Measurements from ENCODE around the gene CYTIP. TPM values are rescaled to one million over a fixed set of nuclear protein-coding genes. Genes with fewer than 3 reads are reported as not detected.

Gene CYTIP
- total RNA-seq, 4 donors from 2014 or later = 2.6 to 14.1 (median 3.4) TPM

DNA sequence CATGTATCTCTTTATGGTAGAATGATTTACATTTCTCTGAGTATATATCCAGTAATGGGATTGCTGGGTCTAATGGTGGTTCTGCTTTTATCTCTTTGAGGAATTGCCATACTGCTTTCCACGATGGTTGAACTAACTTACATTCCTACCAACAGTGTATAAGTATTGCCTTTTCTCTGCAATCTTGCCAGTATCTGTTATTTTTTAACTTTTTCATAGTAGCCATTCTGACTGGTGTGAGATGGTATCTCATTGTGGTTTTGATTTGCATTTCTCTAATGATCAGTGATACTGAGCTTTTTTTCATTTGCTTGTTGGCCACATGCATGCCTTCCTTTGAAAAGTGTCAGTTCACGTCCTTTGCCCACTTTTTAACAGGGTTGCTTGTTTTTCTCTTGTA is 55.1 kb downstream of the CYTIP start:
- intact Hi-C loops (cut with DNase I) = no loop called here
- Histone ChIP-seq H3K27ac (replicated peaks in 1 of 4) (no peak overlapping the region), H3K27me3 (no peaks in the 10 kb centered on the region), H3K36me3 (no peaks in the 10 kb centered on the region), H3K4me3 (no peak overlapping the region), H3K4me1 (no peaks in the 10 kb centered on the region), H3K9me3 (no peaks in the 10 kb centered on the region)
- 95% methylated on average over 2 of the region's 2 CpGs for WGBS
- no peak for DNase-seq (ENCODE audit: extremely low spot score)
- TF ChIP-seq POLR2AphosphoS5 (IDR thresholded peaks at IDR 0.05) = no peak
- TF ChIP-seq, protein P1, sequence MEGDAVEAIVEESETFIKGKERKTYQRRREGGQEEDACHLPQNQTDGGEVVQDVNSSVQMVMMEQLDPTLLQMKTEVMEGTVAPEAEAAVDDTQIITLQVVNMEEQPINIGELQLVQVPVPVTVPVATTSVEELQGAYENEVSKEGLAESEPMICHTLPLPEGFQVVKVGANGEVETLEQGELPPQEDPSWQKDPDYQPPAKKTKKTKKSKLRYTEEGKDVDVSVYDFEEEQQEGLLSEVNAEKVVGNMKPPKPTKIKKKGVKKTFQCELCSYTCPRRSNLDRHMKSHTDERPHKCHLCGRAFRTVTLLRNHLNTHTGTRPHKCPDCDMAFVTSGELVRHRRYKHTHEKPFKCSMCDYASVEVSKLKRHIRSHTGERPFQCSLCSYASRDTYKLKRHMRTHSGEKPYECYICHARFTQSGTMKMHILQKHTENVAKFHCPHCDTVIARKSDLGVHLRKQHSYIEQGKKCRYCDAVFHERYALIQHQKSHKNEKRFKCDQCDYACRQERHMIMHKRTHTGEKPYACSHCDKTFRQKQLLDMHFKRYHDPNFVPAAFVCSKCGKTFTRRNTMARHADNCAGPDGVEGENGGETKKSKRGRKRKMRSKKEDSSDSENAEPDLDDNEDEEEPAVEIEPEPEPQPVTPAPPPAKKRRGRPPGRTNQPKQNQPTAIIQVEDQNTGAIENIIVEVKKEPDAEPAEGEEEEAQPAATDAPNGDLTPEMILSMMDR (IDR thresholded peaks at IDR 0.05) = no peak
- no peak for TF ChIP-seq POLR2A (IDR thresholded peaks at IDR 0.05; ENCODE audit: low read depth)

DNA sequence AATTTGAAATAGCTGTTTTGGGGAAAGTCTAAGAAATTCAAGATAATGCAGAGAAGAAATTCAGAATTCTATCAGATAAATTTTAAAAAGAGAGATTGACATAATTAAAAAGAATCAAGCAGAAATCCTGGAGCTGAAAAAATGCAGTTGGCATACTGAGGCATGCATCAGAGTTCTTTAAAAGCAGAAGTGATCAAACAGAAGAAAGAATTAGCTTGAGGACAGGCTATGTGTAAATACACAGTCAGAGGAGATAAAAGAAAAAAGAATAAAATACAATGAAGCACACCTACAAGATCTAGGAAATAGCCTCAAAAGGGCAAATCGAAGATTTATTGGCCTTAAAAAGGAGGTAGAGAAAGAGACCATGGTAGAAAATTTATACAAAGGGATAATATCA is 57.1 kb downstream of the CYTIP start:
- WGBS = 81% methylated on average over 1 of the region's 1 CpG
- TF ChIP-seq POLR2A (IDR thresholded peaks at IDR 0.05; ENCODE audit: low read depth) = no peak
- TF ChIP-seq, protein P1 (IDR thresholded peaks at IDR 0.05) = no peak

DNA sequence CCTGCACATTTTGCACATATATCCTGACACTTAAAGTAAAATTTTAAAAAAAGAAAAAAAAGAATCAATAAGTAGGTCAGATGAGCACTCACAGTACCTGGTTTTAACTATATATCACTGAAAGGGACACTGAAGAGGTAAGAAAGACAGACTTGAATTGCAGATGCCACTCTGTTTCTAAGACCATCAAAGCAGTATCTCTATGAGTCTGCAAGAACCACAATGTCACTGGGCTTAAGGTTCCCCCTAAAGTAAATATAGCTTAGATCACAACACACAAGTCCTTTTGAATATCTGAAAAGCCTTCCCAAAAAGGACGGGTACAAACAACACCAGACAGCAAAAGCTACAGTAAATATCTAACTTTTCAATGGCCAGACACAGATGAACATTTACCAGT is 57.6 kb downstream of the CYTIP start:
- H3K4me3 ChIP-seq = no peak overlapping the region
- 93% methylated on average over 1 of the region's 1 CpG for WGBS
- DNase-seq (ENCODE audit: extremely low spot score) = no peak
- H3K4me1 ChIP-seq = no peaks in the 10 kb centered on the region
- intact Hi-C loops (cut with DNase I) = no loop called here
- no peaks in the 10 kb centered on the region for H3K9me3 ChIP-seq
- H3K27ac ChIP-seq (replicated peaks in 1 of 4) = no peak overlapping the region
- H3K27me3 ChIP-seq = no peaks in the 10 kb centered on the region
- H3K36me3 ChIP-seq = no peaks in the 10 kb centered on the region
- TF ChIP-seq POLR2AphosphoS5 (IDR thresholded peaks at IDR 0.05) (no peak), EP300 (IDR thresholded peaks at IDR 0.05) (no peak), POLR2A (IDR thresholded peaks at IDR 0.05; ENCODE audit: low read depth) (no peak)
- TF ChIP-seq, protein P1 (IDR thresholded peaks at IDR 0.05) = no peak

More for the DNA sequence above, 57.1 kb downstream of the CYTIP start:
- H3K36me3 ChIP-seq = no peaks in the 10 kb centered on the region
- no peak overlapping the region for H3K4me3 ChIP-seq
- DNase-seq (ENCODE audit: extremely low spot score) = no peak
- H3K27me3 ChIP-seq = no peaks in the 10 kb centered on the region
- H3K4me1 ChIP-seq = no peaks in the 10 kb centered on the region
- no peaks in the 10 kb centered on the region for H3K9me3 ChIP-seq
- intact Hi-C loops (cut with DNase I) = no loop called here
- H3K27ac ChIP-seq (replicated peaks in 1 of 4) = no peak overlapping the region

DNA sequence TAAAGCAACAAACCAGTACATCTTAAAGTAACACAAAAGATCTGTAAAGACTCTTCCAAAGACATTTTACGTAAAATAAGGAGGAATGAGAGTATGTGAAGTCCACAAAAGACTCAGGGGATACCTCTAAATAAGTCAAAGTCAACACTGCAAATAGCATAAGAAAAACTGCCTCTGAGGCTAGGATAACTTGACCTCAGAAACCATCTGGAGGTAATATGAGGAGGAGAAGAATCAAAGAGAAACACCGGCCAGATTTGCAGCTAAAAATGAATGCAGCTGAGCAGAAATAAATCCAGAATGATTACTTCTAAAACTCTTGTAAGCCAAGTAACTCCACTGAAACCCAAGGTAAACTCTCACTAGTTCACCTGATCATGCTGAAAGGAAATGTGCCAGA is 66.0 kb downstream of the CYTIP start:
- intact Hi-C loops (cut with DNase I) = no loop called here
- Histone ChIP-seq H3K27ac (replicated peaks in 1 of 4) (no peak overlapping the region), H3K9me3 (peaks cover 0 to 10% (median 7%) of the 10 kb centered on the region in 4 donors), H3K27me3 (no peaks in the 10 kb centered on the region), H3K36me3 (no peaks in the 10 kb centered on the region), H3K4me1 (no peaks in the 10 kb centered on the region), H3K4me3 (no peak overlapping the region)
- TF ChIP-seq, protein P1 (IDR thresholded peaks at IDR 0.05) = no peak
- TF ChIP-seq POLR2A (IDR thresholded peaks at IDR 0.05; ENCODE audit: low read depth) (no peak), POLR2AphosphoS5 (IDR thresholded peaks at IDR 0.05) (no peak)
- 60% methylated on average over 2 of the region's 2 CpGs for WGBS
- DNase-seq (ENCODE audit: extremely low spot score) = no peak

DNA sequence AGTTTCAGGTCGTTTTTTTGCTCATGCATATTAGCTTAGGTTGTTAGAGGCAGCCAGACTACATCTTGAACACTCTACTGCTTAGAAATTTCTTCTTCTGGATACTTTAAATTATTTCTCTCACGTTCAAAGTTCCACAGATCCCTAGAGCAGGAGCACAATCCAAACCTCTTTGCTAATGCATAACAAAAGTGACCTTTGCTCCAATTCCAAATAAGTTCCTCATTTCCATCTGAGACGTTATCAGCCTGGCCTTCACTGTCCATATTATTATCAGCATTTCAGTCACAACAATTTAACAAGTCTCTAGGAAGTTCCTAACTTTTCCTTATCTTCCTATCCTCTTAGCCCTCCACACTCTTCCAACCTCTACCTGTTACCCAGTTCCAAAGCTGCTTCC is 67.8 kb downstream of the CYTIP start:
- no peaks in the 10 kb centered on the region for H3K4me1 ChIP-seq
- H3K9me3 ChIP-seq = peaks cover 0 to 10% (median 7%) of the 10 kb centered on the region in 4 donors
- no peak for DNase-seq (ENCODE audit: extremely low spot score)
- no peaks in the 10 kb centered on the region for H3K36me3 ChIP-seq
- 54% methylated on average over 3 of the region's 3 CpGs for WGBS
- intact Hi-C loops (cut with DNase I) = no loop called here
- H3K4me3 ChIP-seq = no peak overlapping the region
- TF ChIP-seq POLR2AphosphoS5 (IDR thresholded peaks at IDR 0.05) (no peak), EP300 (IDR thresholded peaks at IDR 0.05) (no peak), POLR2A (IDR thresholded peaks at IDR 0.05; ENCODE audit: low read depth) (no peak)
- TF ChIP-seq, protein P1 (IDR thresholded peaks at IDR 0.05) = no peak
- H3K27me3 ChIP-seq = no peaks in the 10 kb centered on the region
- H3K27ac ChIP-seq (replicated peaks in 1 of 4) = no peak overlapping the region
